HCEC 1CT (cell line): ENCODE data around the gene NPAS3.

Experiments used
- DNase-seq: peaks from one replicate; pipeline ENCODE4 v3.0.0-alpha.2; 2017

Gene NPAS3

GRCh38 chr14:32940711-32941667 is 2.3 kb downstream of the NPAS3 start:
- DNase-seq = no peak

- DNase-seq = no peak
Measured at GRCh38 chr14:32941668-32942065, 3.0 kb downstream of the NPAS3 start.

- no peak for DNase-seq
Measured at GRCh38 chr14:32947081-32947480, 8.4 kb downstream of the NPAS3 start.

GRCh38 chr14:32947792-32948191 is 9.1 kb downstream of the NPAS3 start:
- no peak for DNase-seq

- no peak for DNase-seq
Measured at GRCh38 chr14:32950584-32950983, 11.9 kb downstream of the NPAS3 start.

- DNase-seq = no peak
Measured at GRCh38 chr14:32967421-32967820, 28.7 kb downstream of the NPAS3 start.

GRCh38 chr14:32968972-32969544 is 30.4 kb downstream of the NPAS3 start:
- DNase-seq = no peak

GRCh38 chr14:32977913-32978312 is 39.2 kb downstream of the NPAS3 start:
- DNase-seq = no peak

GRCh38 chr14:32978691-32979255 is 40.1 kb downstream of the NPAS3 start:
- no peak for DNase-seq

GRCh38 chr14:32980178-32980901 is 41.7 kb downstream of the NPAS3 start:
- no peak for DNase-seq

GRCh38 chr14:32980902-32981501 is 42.3 kb downstream of the NPAS3 start:
- no peak for DNase-seq

- DNase-seq = no peak
Measured at GRCh38 chr14:32984241-32984930, 45.7 kb downstream of the NPAS3 start.

- no peak for DNase-seq
Measured at GRCh38 chr14:32985866-32986265, 47.2 kb downstream of the NPAS3 start.

- no peak for DNase-seq
Measured at GRCh38 chr14:32986791-32987540, 48.3 kb downstream of the NPAS3 start.

- DNase-seq = no peak
Measured at GRCh38 chr14:32991691-32992090, 53.0 kb downstream of the NPAS3 start.

GRCh38 chr14:32993921-32994320 is 55.2 kb downstream of the NPAS3 start:
- no peak for DNase-seq

- no peak for DNase-seq
Measured at GRCh38 chr14:32996343-32996742, 57.7 kb downstream of the NPAS3 start.

- DNase-seq = peak; percentile 7
Measured at GRCh38 chr14:32998433-32998832, 59.8 kb downstream of the NPAS3 start.

- no peak for DNase-seq
Measured at GRCh38 chr14:33009673-33010072, 71.0 kb downstream of the NPAS3 start.

GRCh38 chr14:33010495-33010894 is 71.8 kb downstream of the NPAS3 start:
- DNase-seq = no peak

- DNase-seq = no peak
Measured at GRCh38 chr14:33014710-33015109, 76.0 kb downstream of the NPAS3 start.

GRCh38 chr14:33016613-33017012 is 77.9 kb downstream of the NPAS3 start:
- DNase-seq = no peak
